ENCODE data around the gene YRDC.

- no peak for TF ChIP-seq POLR2A (IDR thresholded peaks at IDR 0.05; ENCODE audit: extremely low read depth, insufficient read length)
- no peak for TF ChIP-seq CTCF (IDR thresholded peaks at IDR 0.05; ENCODE audit: low read depth, low read length)
- no peak for TF ChIP-seq MAX (IDR thresholded peaks at IDR 0.05; ENCODE audit: low read depth, low read length)
Observed at GRCh38 chr1:37794372-37795339, 13.4 kb downstream of the YRDC start.
